HepG2 (cell line): ENCODE results near the gene PLEKHA5. TPM values are rescaled to one million over a fixed set of nuclear protein-coding genes. Genes with fewer than 3 reads are reported as not detected.

ENCODE experiments used
- ATAC-seq: fragments of 200-7000 bp; cut with Tn5 transposase; 3 replicates; pipeline ENCODE4 v1.9.1; 2020; ENCODE audit warnings: mild to moderate bottlenecking, moderate library complexity
- BruUV-seq: library from RNA; stranded (reverse); fragments of 400-500 nt; replicated peaks from 2 replicates; lab custom pipeline; 2021; lab: Mats Ljungman, UMichigan
- CTCF ChIA-PET: fragments of 300-600 bp; formaldehyde crosslinking; extraction: SDS; loops from one replicate; lab custom pipeline; 2021; ENCODE audit warnings: low total read pairs, inconsistent platforms, low intra/inter-chr PET ratio; lab: Yijun Ruan, JAX
- POLR2A ChIA-PET: fragments of 350-600 bp; sonication (Branson Sonifier 250); formaldehyde crosslinking; loops from one replicate; lab custom pipeline; 2020; ENCODE audit warnings: antibody characterized with exemption, inconsistent platforms; lab: Yijun Ruan, JAX
- DNase-seq: peaks from one replicate; pipeline ENCODE4 v3.0.0-alpha.2; 2015; ENCODE audit warnings: low spot score
- FAIRE-seq: peaks from 3 replicates; lab custom pipeline; 2011; peaks lifted over from hg19 to GRCh38; lab: Jason Lieb, UNC
- H2AFZ ChIP-seq: one replicate; pipeline ENCODE4 v1.6.1; 2011; ENCODE audit warnings: low read length, inconsistent platforms
- H3K27ac ChIP-seq: fragments of 300-600 bp; 3 replicates; pipeline ENCODE4 v1.8.0; 2011; ENCODE audit warnings: mixed run types, mild to moderate bottlenecking, mixed read lengths, low read length, inconsistent platforms; ENCODE audit not compliant: insufficient read depth; ENCODE audit errors: extremely low read length
- H3K27me3 ChIP-seq, 2 experiments: fragments of 200-600 bp in 1 of 2; 2 replicates in 1 of 2; 3 replicates in 1 of 2; pipeline versions ENCODE4 v1.6.0 to v1.8.0; 2011; ENCODE audit warnings: low read length in 2 of 2, mild to moderate bottlenecking in 2 of 2, moderate library complexity in 2 of 2, inconsistent platforms in 1 of 2; ENCODE audit not compliant: insufficient read depth in 2 of 2, control insufficient read depth in 1 of 2
- H3K36me3 ChIP-seq, 2 experiments: fragments of 200-600 bp in 1 of 2; replicated peaks in 1 of 2; 2 replicates in 1 of 2; 3 replicates in 1 of 2; pipeline versions ENCODE4 v1.5.1 to v1.8.0; 2011; ENCODE audit warnings: low read length in 2 of 2, inconsistent platforms in 1 of 2; ENCODE audit not compliant: insufficient read depth in 2 of 2, control insufficient read depth in 1 of 2
- H3K4me1 ChIP-seq: 2 replicates; pipeline ENCODE4 v1.5.1; 2012; ENCODE audit warnings: low read length, inconsistent platforms; ENCODE audit not compliant: insufficient read depth
- H3K4me2 ChIP-seq: 2 replicates; pipeline ENCODE4 v1.6.0; 2011; ENCODE audit warnings: low read depth, low read length, inconsistent platforms
- H3K4me3 ChIP-seq, 3 experiments: fragments of 200-600 bp in 1 of 3; sonication (generic), shearing (Covaris generic) in 1 of 3; replicated peaks in 1 of 3; 2 replicates each; pipeline ENCODE4 v1.5.1; 2011 to 2016; ENCODE audit warnings: low read length in 3 of 3, inconsistent platforms in 2 of 3, low read depth in 2 of 3, mild to moderate bottlenecking in 2 of 3, control low read depth in 1 of 3, mixed read lengths in 1 of 3; ENCODE audit not compliant: insufficient read depth in 1 of 3
- H3K79me2 ChIP-seq: one replicate; pipeline ENCODE4 v1.6.1; 2011; ENCODE audit warnings: low read length, inconsistent platforms; ENCODE audit not compliant: insufficient read depth
- H3K9ac ChIP-seq: 2 replicates; pipeline ENCODE4 v1.6.0; 2011; ENCODE audit warnings: mild to moderate bottlenecking, low read depth, low read length, inconsistent platforms; ENCODE audit not compliant: insufficient read depth
- H3K9me3 ChIP-seq: 2 replicates; pipeline ENCODE4 v1.5.1; 2012; ENCODE audit warnings: mild to moderate bottlenecking, low read length
- H4K20me1 ChIP-seq: 2 replicates; pipeline ENCODE4 v1.6.0; 2011; ENCODE audit warnings: inconsistent platforms, mild to moderate bottlenecking, low read length, moderate library complexity; ENCODE audit not compliant: insufficient read depth
- CREM ChIP-seq, 2 experiments: sonication (generic) in 1 of 2; formaldehyde crosslinking in 1 of 2; IDR thresholded peaks; 2 replicates each; pipeline versions ENCODE4 v1.4.0 to v1.6.1; 2016 to 2020; ENCODE audit warnings: antibody characterized with exemption in 1 of 2, mild to moderate bottlenecking in 1 of 2, missing genetic modification reagents in 1 of 2
- PAWR ChIP-seq: sonication (generic); formaldehyde crosslinking; IDR thresholded peaks from 2 replicates; pipeline ENCODE4 v1.4.0; 2020; ENCODE audit warnings: missing genetic modification reagents, mild to moderate bottlenecking, borderline replicate concordance
- POGZ ChIP-seq: sonication (generic); formaldehyde crosslinking; IDR thresholded peaks from 2 replicates; pipeline ENCODE4 v1.4.0; 2020; ENCODE audit warnings: mild to moderate bottlenecking, missing genetic modification reagents
- RFX1 ChIP-seq: fragments of 450-650 bp; IDR thresholded peaks from 2 replicates; pipeline ENCODE4 v1.6.1; 2017
- TCF7 ChIP-seq: sonication (generic); IDR thresholded peaks from 2 replicates; pipeline ENCODE4 v1.6.1; 2016; ENCODE audit warnings: antibody characterized with exemption, low read depth
- ZFP36L2 ChIP-seq: sonication (generic); formaldehyde crosslinking; IDR thresholded peaks from 2 replicates; pipeline ENCODE4 v1.4.0; 2020; ENCODE audit warnings: missing genetic modification reagents
- ZFP37 ChIP-seq: sonication (generic); formaldehyde crosslinking; IDR thresholded peaks from 2 replicates; pipeline ENCODE4 v1.4.0; 2020; ENCODE audit warnings: missing genetic modification reagents, borderline replicate concordance
- ZNF17 ChIP-seq: sonication (generic); formaldehyde crosslinking; IDR thresholded peaks from 2 replicates; pipeline ENCODE4 v1.5.0; 2020; ENCODE audit warnings: mild to moderate bottlenecking, missing genetic modification reagents
- ZNF20 ChIP-seq: sonication (generic); formaldehyde crosslinking; IDR thresholded peaks from 2 replicates; pipeline ENCODE4 v1.4.0; 2020; ENCODE audit warnings: mild to moderate bottlenecking, moderate library complexity, missing genetic modification reagents
- ZNF557 ChIP-seq: sonication (generic); formaldehyde crosslinking; IDR thresholded peaks from 2 replicates; pipeline ENCODE4 v1.4.0; 2020; ENCODE audit warnings: missing genetic modification reagents
- ZNF841 ChIP-seq: sonication (generic); formaldehyde crosslinking; IDR thresholded peaks from 2 replicates; pipeline ENCODE4 v1.8.1; 2023; ENCODE audit warnings: missing genetic modification reagents, borderline replicate concordance
- WGBS: methylation state at CpG from one replicate; pipeline ENCODE4 v1.1.6; 2017; ENCODE audit warnings: low lambda C conversion rate; 5-methylcytosine and 5-hydroxymethylcytosine counted together
- in situ Hi-C: cut with HindIII; loops from 2 replicates; pipeline ENCODE4 v1.10.0; 2017; ENCODE audit warnings: low pct_unique_long_range_greater_than_20kb; ENCODE audit not compliant: extremely low pct_ligation_motif_present
- intact Hi-C: fragments of 100-400 bp; cut with micrococcal nuclease; formaldehyde crosslinking; loops from one replicate; pipeline ENCODE4 v1.10.0; 2022; ENCODE audit not compliant: unreplicated experiment
- polyA plus RNA-seq, 8 experiments: library from polyadenylated mRNA; depleted of rRNA in 3 of 8; stranded (reverse) in 7 of 8; unstranded in 1 of 8; fragments of >200 nt; fragmentation: Illumina TruSeq in 4 of 8; extraction: Trizol in 4 of 8; gene quantifications; 2 replicates each; pipeline versions ENCODE4 v1.2.1 to v1.2.3, GENCODE V29; 2011 to 2016; ENCODE audit warnings: low read depth in 4 of 8, missing spikeins in 1 of 8, mixed read lengths in 1 of 8; ENCODE audit not compliant: insufficient read depth in 1 of 8
- total RNA-seq, 5 experiments: library from RNA; depleted of rRNA; stranded (reverse); fragments of >200 nt; fragmentation: Illumina TruSeq; extraction: Trizol; gene quantifications; 2 replicates each; pipeline ENCODE4 v1.2.3, GENCODE V29; 2016; ENCODE audit warnings: low read depth in 1 of 5
- TF ChIP-seq, protein P1 (sequence below): sonication (generic); formaldehyde crosslinking; IDR thresholded peaks from 2 replicates; pipeline ENCODE4 v1.5.0; 2020; ENCODE audit warnings: mild to moderate bottlenecking, missing genetic modification reagents
- TF ChIP-seq, protein P2 (sequence below): IDR thresholded peaks from 2 replicates; pipeline ENCODE4 v1.6.1; 2016; ENCODE audit warnings: missing genetic modification reagents, missing compliant biosample characterization
- TF ChIP-seq, protein P3 (sequence below): sonication (generic); formaldehyde crosslinking; IDR thresholded peaks from 2 replicates; pipeline ENCODE4 v1.5.0; 2020; ENCODE audit warnings: missing genetic modification reagents

Gene PLEKHA5
- total and polyA plus RNA-seq, 2 of the 13 experiments (the other 11 are each of a cell fraction or from before 2014, with no cell fraction given), result 4.2 to 15.4 TPM

DNA sequence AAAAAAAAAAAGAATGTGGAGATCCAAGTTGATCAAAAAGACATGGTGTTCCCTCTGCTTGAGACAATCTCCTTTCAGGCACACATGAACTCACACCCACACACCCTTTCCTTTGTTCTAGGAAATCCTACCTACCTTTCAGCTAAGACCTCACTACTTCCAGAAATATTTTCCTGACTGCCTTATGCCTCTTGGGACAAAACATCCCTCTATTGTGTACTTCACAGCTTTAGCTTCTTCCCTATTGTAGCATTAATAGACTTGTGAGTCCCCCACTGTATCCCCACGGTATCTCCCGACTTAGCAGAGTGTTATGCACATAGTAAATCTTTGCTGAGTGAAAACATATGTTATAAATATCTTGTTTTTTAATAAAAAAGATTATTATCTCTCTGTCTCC is 264.9 kb downstream of the PLEKHA5 start:
- H3K27ac ChIP-seq, result no peak overlapping the region
- H2AFZ ChIP-seq, result no peak overlapping the region
- no TSS peak for BruUV-seq
- in situ Hi-C loops (no loop called here), intact Hi-C loops (no loop called here)
- no peaks in the 10 kb centered on the region for H3K27me3 ChIP-seq
- no peak for ATAC-seq
- POLR2A ChIA-PET, result no interaction called here
- H3K4me3 ChIP-seq, result no peak overlapping the region
- DNase-seq, result no peak
- peaks cover 36% of the 10 kb centered on the region for H3K4me1 ChIP-seq
- FAIRE-seq, result no peak
- H3K9ac ChIP-seq, result no peak overlapping the region
- H3K4me2 ChIP-seq, result no peak overlapping the region
- H3K79me2 ChIP-seq, result no peaks in the 10 kb centered on the region
- TF ChIP-seq ZNF557 (CRISPR knock-in tag), result no peak
- TF ChIP-seq ZNF841 (CRISPR knock-in tag), result no peak
- TF ChIP-seq, protein P1, sequence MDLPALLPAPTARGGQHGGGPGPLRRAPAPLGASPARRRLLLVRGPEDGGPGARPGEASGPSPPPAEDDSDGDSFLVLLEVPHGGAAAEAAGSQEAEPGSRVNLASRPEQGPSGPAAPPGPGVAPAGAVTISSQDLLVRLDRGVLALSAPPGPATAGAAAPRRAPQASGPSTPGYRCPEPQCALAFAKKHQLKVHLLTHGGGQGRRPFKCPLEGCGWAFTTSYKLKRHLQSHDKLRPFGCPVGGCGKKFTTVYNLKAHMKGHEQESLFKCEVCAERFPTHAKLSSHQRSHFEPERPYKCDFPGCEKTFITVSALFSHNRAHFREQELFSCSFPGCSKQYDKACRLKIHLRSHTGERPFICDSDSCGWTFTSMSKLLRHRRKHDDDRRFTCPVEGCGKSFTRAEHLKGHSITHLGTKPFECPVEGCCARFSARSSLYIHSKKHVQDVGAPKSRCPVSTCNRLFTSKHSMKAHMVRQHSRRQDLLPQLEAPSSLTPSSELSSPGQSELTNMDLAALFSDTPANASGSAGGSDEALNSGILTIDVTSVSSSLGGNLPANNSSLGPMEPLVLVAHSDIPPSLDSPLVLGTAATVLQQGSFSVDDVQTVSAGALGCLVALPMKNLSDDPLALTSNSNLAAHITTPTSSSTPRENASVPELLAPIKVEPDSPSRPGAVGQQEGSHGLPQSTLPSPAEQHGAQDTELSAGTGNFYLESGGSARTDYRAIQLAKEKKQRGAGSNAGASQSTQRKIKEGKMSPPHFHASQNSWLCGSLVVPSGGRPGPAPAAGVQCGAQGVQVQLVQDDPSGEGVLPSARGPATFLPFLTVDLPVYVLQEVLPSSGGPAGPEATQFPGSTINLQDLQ (CRISPR knock-in tag), result no peak
- TF ChIP-seq, protein P2, sequence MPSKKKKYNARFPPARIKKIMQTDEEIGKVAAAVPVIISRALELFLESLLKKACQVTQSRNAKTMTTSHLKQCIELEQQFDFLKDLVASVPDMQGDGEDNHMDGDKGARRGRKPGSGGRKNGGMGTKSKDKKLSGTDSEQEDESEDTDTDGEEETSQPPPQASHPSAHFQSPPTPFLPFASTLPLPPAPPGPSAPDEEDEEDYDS (CRISPR knock-in tag), result no peak
- TF ChIP-seq, protein P3, sequence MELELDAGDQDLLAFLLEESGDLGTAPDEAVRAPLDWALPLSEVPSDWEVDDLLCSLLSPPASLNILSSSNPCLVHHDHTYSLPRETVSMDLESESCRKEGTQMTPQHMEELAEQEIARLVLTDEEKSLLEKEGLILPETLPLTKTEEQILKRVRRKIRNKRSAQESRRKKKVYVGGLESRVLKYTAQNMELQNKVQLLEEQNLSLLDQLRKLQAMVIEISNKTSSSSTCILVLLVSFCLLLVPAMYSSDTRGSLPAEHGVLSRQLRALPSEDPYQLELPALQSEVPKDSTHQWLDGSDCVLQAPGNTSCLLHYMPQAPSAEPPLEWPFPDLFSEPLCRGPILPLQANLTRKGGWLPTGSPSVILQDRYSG (CRISPR knock-in tag), result no peak
- no peak for TF ChIP-seq ZFP36L2 (CRISPR knock-in tag)
- TF ChIP-seq PAWR (CRISPR knock-in tag), result no peak
- TF ChIP-seq RFX1, result no peak
- TF ChIP-seq ZFP37 (CRISPR knock-in tag), result no peak
- TF ChIP-seq ZNF20 (CRISPR knock-in tag), result no peak
- TF ChIP-seq POGZ (CRISPR knock-in tag), result no peak
- TF ChIP-seq ZNF17, result no peak
- TF ChIP-seq TCF7, result no peak
- TF ChIP-seq CREM (IDR thresholded peaks at IDR 0.05), result no peak
- no peak for TF ChIP-seq CREM (CRISPR knock-in tag; IDR thresholded peaks at IDR 0.05)
- TF ChIP-seq, all 625 proteins: peak for 0
- CTCF ChIA-PET, result no interaction called here
- 71% methylated on average over 2 of the region's 2 CpGs for WGBS
- no peaks in the 10 kb centered on the region for H4K20me1 ChIP-seq
- no peaks in the 10 kb centered on the region for H3K9me3 ChIP-seq
- H3K36me3 ChIP-seq, result no peaks in the 10 kb centered on the region
